Chondrocyte (in vitro differentiated cells): Measurements from ENCODE around the gene CNOT3. TPM values are rescaled to one million over a fixed set of nuclear protein-coding genes. Genes with fewer than 3 reads are reported as not detected.

Experiments
- DNase-seq: peaks from one replicate; pipeline ENCODE4 v3.0.0; 2021; ENCODE audit warnings: mixed read lengths, low spot score
- H3K27ac Mint-ChIP-seq: one replicate; pipeline ENCODE4 v1.8.0; 2021; ENCODE audit warnings: mild to moderate bottlenecking, moderate library complexity, mixed read lengths; ENCODE audit not compliant: unreplicated experiment
- H3K27me3 Mint-ChIP-seq: 2 replicates; pipeline ENCODE4 v1.8.0; 2021; ENCODE audit warnings: low read depth, mixed read lengths
- H3K36me3 Mint-ChIP-seq: 2 replicates; pipeline ENCODE4 v1.8.0; 2021; ENCODE audit warnings: low read depth, mixed read lengths
- H3K4me1 Mint-ChIP-seq: 2 replicates; pipeline ENCODE4 v1.8.0; 2021; ENCODE audit warnings: low read depth, mild to moderate bottlenecking, mixed read lengths
- H3K4me3 Mint-ChIP-seq: one replicate; pipeline ENCODE4 v1.8.0; 2021; ENCODE audit warnings: mild to moderate bottlenecking, moderate library complexity, mixed read lengths; ENCODE audit not compliant: unreplicated experiment
- H3K9me3 Mint-ChIP-seq: 2 replicates; pipeline ENCODE4 v1.8.0; 2021; ENCODE audit warnings: low read depth, mixed read lengths
- CTCF ChIP-seq: fragments of 200-600 bp; sonication (generic); IDR thresholded peaks from 2 replicates; pipeline ENCODE4 v1.5.0; 2021; ENCODE audit warnings: antibody characterized with exemption, mild to moderate bottlenecking, moderate library complexity
- total RNA-seq: library from RNA; stranded (reverse); gene quantifications from 3 replicates; pipeline ENCODE4 v1.2.1, GENCODE V29; 2021

Gene CNOT3
- total RNA-seq, 1 donor from 2014 or later: 33.7 TPM

GRCh38 chr19:54145541-54146158 lies 8.1 kb downstream of the CNOT3 start:
- Mint-ChIP-seq H3K36me3 (peaks cover 42% of the 10 kb centered on the region), H3K4me1 (peaks cover 17% of the 10 kb centered on the region), H3K27ac (no peak overlapping the region), H3K9me3 (no peaks in the 10 kb centered on the region), H3K27me3 (no peaks in the 10 kb centered on the region), H3K4me3 (no peak overlapping the region)
- no peak for TF ChIP-seq CTCF
- no peak for DNase-seq

- H3K4me1 Mint-ChIP-seq: no peaks in the 10 kb centered on the region
- peak overlapping the region; percentile 41 for H3K27ac Mint-ChIP-seq
- no peak overlapping the region for H3K4me3 Mint-ChIP-seq
- H3K27me3 Mint-ChIP-seq: no peaks in the 10 kb centered on the region
- H3K9me3 Mint-ChIP-seq: no peaks in the 10 kb centered on the region
- peaks cover 51% of the 10 kb centered on the region for H3K36me3 Mint-ChIP-seq
- TF ChIP-seq CTCF: no peak
- DNase-seq: no peak
Observed at GRCh38 chr19:54147676-54148075, 10.1 kb downstream of the CNOT3 start.

- no peak for TF ChIP-seq CTCF
- Mint-ChIP-seq H3K9me3 (no peaks in the 10 kb centered on the region), H3K36me3 (peaks cover 50% of the 10 kb centered on the region), H3K4me1 (peaks cover 1% of the 10 kb centered on the region), H3K4me3 (no peak overlapping the region), H3K27me3 (no peaks in the 10 kb centered on the region), H3K27ac (no peak overlapping the region)
- DNase-seq: peak; percentile 89
Observed at GRCh38 chr19:54148158-54148557, 10.6 kb downstream of the CNOT3 start.

- no peaks in the 10 kb centered on the region for H3K9me3 Mint-ChIP-seq
- H3K4me1 Mint-ChIP-seq: peaks cover 5% of the 10 kb centered on the region
- no peak overlapping the region for H3K27ac Mint-ChIP-seq
- no peak overlapping the region for H3K4me3 Mint-ChIP-seq
- no peak for DNase-seq
- H3K27me3 Mint-ChIP-seq: no peaks in the 10 kb centered on the region
- TF ChIP-seq CTCF: no peak
- H3K36me3 Mint-ChIP-seq: peaks cover 46% of the 10 kb centered on the region
Observed at GRCh38 chr19:54149021-54149812, 11.7 kb downstream of the CNOT3 start.

GRCh38 chr19:54151362-54152035 lies 13.9 kb downstream of the CNOT3 start:
- DNase-seq: no peak
- Mint-ChIP-seq H3K27ac (no peak overlapping the region), H3K27me3 (no peaks in the 10 kb centered on the region), H3K4me1 (peaks cover 7% of the 10 kb centered on the region), H3K4me3 (no peak overlapping the region), H3K9me3 (no peaks in the 10 kb centered on the region), H3K36me3 (peaks cover 38% of the 10 kb centered on the region)
- TF ChIP-seq CTCF: no peak
